GM23338 (cell line): ENCODE measurements around the gene STAT3. TPM values are rescaled to one million over a fixed set of nuclear protein-coding genes. Genes with fewer than 3 reads are reported as not detected.
"Not testable (repeated sequence)": the region's sequence is repeated elsewhere in the genome, so short reads cannot be mapped to it uniquely, and the experiment has no call there.

Source experiments
- ATAC-seq: fragments of 200-7000 bp; cut with Tn5 transposase; 3 replicates; pipeline ENCODE4 v1.9.1; 2020
- DNase-seq: peaks from one replicate; pipeline ENCODE4 v3.0.0-alpha.2; 2015; ENCODE audit warnings: low spot score
- H2AFZ ChIP-seq: fragments of 200-600 bp; sonication (generic); 2 replicates; pipeline ENCODE4 v1.8.0; 2016; ENCODE audit warnings: antibody characterized with exemption, mild to moderate bottlenecking, moderate library complexity
- H3F3A ChIP-seq: fragments of 200-600 bp; sonication (generic); replicated peaks from 2 replicates; pipeline ENCODE4 v1.8.0; 2017; ENCODE audit warnings: antibody characterized with exemption, mixed run types, low read depth
- H3K27ac ChIP-seq: fragments of 200-600 bp; sonication (generic); 2 replicates; pipeline ENCODE4 v1.6.1; 2016; ENCODE audit warnings: low read depth
- H3K27me3 ChIP-seq: fragments of 200-600 bp; sonication (generic); 2 replicates; pipeline ENCODE4 v1.8.0; 2016; ENCODE audit warnings: mild to moderate bottlenecking, mixed run types, moderate library complexity; ENCODE audit not compliant: insufficient read depth
- H3K36me3 ChIP-seq: fragments of 200-600 bp; sonication (generic); 2 replicates; pipeline ENCODE4 v1.8.0; 2016; ENCODE audit warnings: mild to moderate bottlenecking; ENCODE audit not compliant: insufficient read depth
- H3K4me1 ChIP-seq: fragments of 200-600 bp; sonication (generic); 2 replicates; pipeline ENCODE4 v1.8.0; 2016; ENCODE audit warnings: mild to moderate bottlenecking, moderate library complexity; ENCODE audit not compliant: insufficient read depth
- H3K4me2 ChIP-seq: fragments of 200-600 bp; sonication (generic); 2 replicates; pipeline ENCODE4 v1.7.1; 2017; ENCODE audit warnings: mixed run types
- H3K4me3 ChIP-seq: fragments of 200-600 bp; sonication (generic); 2 replicates; pipeline ENCODE4 v1.6.1; 2016; ENCODE audit warnings: mixed run types
- H3K79me2 ChIP-seq: fragments of 200-600 bp; sonication (generic); replicated peaks from 2 replicates; pipeline ENCODE4 v1.8.0; 2017; ENCODE audit warnings: mild to moderate bottlenecking; ENCODE audit not compliant: insufficient read depth
- H3K9me2 ChIP-seq: fragments of 200-600 bp; sonication (generic); 2 replicates; pipeline ENCODE4 v1.8.0; 2017; ENCODE audit not compliant: insufficient read depth
- H4K20me1 ChIP-seq: fragments of 200-600 bp; sonication (generic); replicated peaks from 2 replicates; pipeline ENCODE4 v1.8.0; 2017; ENCODE audit warnings: mild to moderate bottlenecking; ENCODE audit not compliant: insufficient read depth
- H3K27ac Mint-ChIP-seq: 2 replicates; pipeline ENCODE4 v1.8.0; 2020; ENCODE audit warnings: inconsistent platforms, mild to moderate bottlenecking, moderate library complexity, mixed read lengths
- H3K27me3 Mint-ChIP-seq: 3 replicates; pipeline ENCODE4 v1.8.0; 2022; ENCODE audit warnings: low read depth, mild to moderate bottlenecking, moderate library complexity, mixed read lengths, inconsistent platforms; ENCODE audit not compliant: insufficient read depth, poor library complexity
- H3K36me3 Mint-ChIP-seq: 3 replicates; pipeline ENCODE4 v1.8.0; 2021; ENCODE audit warnings: low read depth, mild to moderate bottlenecking, inconsistent platforms, moderate library complexity, mixed read lengths
- H3K4me1 Mint-ChIP-seq: 3 replicates; pipeline ENCODE4 v1.8.0; 2020; ENCODE audit warnings: mild to moderate bottlenecking, inconsistent platforms, mixed read lengths
- H3K4me3 Mint-ChIP-seq: 3 replicates; pipeline ENCODE4 v1.8.0; 2021; ENCODE audit warnings: moderate library complexity, mild to moderate bottlenecking, inconsistent platforms, mixed read lengths
- H3K9me3 Mint-ChIP-seq: 3 replicates; pipeline ENCODE4 v1.8.0; 2020; ENCODE audit warnings: moderate library complexity, mild to moderate bottlenecking, inconsistent platforms, mixed read lengths
- CREB1 ChIP-seq: fragments of 250-450 bp; sonication (Bioruptor Pico); IDR thresholded peaks from 2 replicates; pipeline ENCODE4 v1.5.0; 2020; ENCODE audit warnings: low read depth, mild to moderate bottlenecking, moderate library complexity
- EZH2 ChIP-seq: fragments of 200-600 bp; sonication (generic); IDR thresholded peaks from one replicate; pipeline ENCODE4 v1.8.0; 2017; ENCODE audit warnings: antibody characterized with exemption, mild to moderate bottlenecking, low read depth; ENCODE audit not compliant: unreplicated experiment
- POLR2AphosphoS5 ChIP-seq: IDR thresholded peaks from 2 replicates; pipeline ENCODE4 v1.6.1; 2016; ENCODE audit warnings: antibody characterized with exemption, low read depth
- STAT1 ChIP-seq: IDR thresholded peaks from one replicate; pipeline ENCODE4 v1.6.1; 2016; ENCODE audit warnings: antibody characterized with exemption; ENCODE audit not compliant: unreplicated experiment
- ZNF331 ChIP-seq: fragments of 250-450 bp; sonication (Bioruptor Pico); IDR thresholded peaks from 2 replicates; pipeline ENCODE4 v1.5.0; 2020; ENCODE audit warnings: low read depth, mild to moderate bottlenecking, moderate library complexity
- polyA plus RNA-seq: library from polyadenylated mRNA; unstranded; fragments of >200 nt; fragmentation: Nextera tagmentation; extraction: Ambion mirVana; gene quantifications from 2 replicates; pipeline ENCODE4 v1.2.1, GENCODE V29; 2016
- total RNA-seq: library from RNA; depleted of rRNA; stranded (reverse); fragments of >200 nt; shearing (Covaris generic); gene quantifications from 2 replicates; pipeline ENCODE4 v1.2.3, GENCODE V29; 2014
- TF ChIP-seq, protein P1 (sequence below): IDR thresholded peaks from 2 replicates; pipeline ENCODE4 v1.6.1; 2016; ENCODE audit warnings: antibody characterized with exemption

Gene STAT3
- total and polyA plus RNA-seq, 2 experiments from 2014 or later = 49.5 to 78.0 TPM

DNA sequence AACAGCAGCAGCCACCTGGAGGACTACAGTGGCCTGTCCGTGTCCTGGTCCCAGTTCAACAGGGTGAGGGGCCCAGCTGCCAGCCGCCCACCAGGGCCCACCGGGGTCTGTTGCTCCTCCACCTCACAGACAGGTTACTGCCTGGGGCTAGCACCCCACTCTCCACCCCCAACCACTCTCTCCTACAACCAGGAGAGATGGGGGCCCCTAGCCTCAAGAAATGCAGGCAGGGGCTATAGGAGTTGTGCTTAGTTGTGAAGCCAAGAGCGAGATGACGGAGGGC is 81.9 kb downstream of the STAT3 start (continued):
- TF ChIP-seq, protein P1, sequence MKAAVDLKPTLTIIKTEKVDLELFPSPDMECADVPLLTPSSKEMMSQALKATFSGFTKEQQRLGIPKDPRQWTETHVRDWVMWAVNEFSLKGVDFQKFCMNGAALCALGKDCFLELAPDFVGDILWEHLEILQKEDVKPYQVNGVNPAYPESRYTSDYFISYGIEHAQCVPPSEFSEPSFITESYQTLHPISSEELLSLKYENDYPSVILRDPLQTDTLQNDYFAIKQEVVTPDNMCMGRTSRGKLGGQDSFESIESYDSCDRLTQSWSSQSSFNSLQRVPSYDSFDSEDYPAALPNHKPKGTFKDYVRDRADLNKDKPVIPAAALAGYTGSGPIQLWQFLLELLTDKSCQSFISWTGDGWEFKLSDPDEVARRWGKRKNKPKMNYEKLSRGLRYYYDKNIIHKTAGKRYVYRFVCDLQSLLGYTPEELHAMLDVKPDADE = no peak

DNA sequence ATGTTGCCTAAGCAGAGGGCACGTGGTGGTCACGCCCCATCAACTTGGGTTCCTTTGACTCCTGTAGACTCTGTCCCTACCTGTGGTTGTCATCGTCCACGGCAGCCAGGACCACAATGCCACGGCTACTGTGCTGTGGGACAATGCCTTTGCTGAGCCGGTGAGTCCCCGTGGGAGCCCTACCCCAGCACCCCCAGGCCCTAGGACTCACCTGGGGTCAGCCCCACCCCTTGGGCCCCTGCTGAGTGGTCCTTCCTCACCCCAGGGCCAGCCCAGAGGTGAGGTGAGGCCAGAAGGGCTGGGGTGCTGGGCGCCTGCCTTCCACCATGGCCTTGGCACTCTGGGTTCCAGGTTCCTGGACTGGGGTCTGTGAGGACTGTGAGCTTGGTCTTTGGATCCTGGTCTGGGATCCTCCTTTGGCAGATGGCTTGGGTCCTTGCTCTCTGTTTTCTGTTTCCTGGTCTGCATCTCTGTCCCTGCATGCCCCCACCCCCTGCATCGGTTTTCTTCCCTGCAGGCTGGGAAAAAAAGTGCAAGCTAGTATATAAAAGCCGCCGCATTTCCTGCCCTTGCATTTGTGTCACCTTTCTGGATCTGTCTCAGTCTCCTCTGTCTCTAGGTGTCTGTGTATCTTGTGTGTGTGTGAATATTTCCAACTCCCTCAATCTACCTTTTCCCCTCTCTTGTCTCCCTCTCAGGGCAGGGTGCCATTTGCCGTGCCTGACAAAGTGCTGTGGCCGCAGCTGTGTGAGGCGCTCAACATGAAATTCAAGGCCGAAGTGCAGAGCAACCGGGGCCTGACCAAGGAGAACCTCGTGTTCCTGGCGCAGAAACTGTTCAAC is 82.5 kb downstream of the STAT3 start:
- Histone ChIP-seq H3K79me2 (no peaks in the 10 kb centered on the region), H3K4me3 (no peak overlapping the region), H3F3A (no peaks in the 10 kb centered on the region; the same call in 1 of the 2 replicates), H3K9me2 (no peaks in the 10 kb centered on the region), H4K20me1 (no peaks in the 10 kb centered on the region), H3K27ac (no peak overlapping the region), H3K36me3 (no peaks in the 10 kb centered on the region), H3K4me1 (peaks cover 2% of the 10 kb centered on the region), H3K27me3 (no peaks in the 10 kb centered on the region), H3K4me2 (no peak overlapping the region), H2AFZ (no peak overlapping the region)
- DNase-seq = peak; percentile 39
- Mint-ChIP-seq H3K27ac (no peak overlapping the region), H3K9me3 (no peaks in the 10 kb centered on the region), H3K4me3 (no peak overlapping the region), H3K36me3 (no peaks in the 10 kb centered on the region; the same call in 2 of the 3 replicates), H3K4me1 (peaks cover 15% of the 10 kb centered on the region), H3K27me3 (peaks cover 26% of the 10 kb centered on the region)
- no peak for TF ChIP-seq POLR2AphosphoS5
- no peak for TF ChIP-seq ZNF331 (CRISPR knock-in tag)
- ATAC-seq = no peak

DNA sequence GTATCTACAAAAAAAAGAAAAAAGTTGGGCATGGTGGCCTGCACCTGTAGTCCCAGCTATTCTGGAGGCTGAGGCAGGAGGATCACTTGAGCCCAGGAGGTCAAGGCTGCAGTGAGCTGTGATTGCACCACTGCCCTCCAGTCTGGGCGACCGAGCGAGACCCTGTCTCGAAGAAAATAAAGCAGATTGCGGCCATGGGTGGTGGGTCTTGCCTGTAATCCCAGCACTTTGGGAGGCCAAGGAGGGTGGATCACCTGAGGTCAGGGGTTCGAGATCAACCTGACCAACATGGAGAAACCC is 83.3 kb downstream of the STAT3 start:
- H3K79me2 ChIP-seq, H3K36me3 ChIP-seq, H3K4me2 ChIP-seq, H3K27me3 ChIP-seq, DNase-seq, H3K27ac ChIP-seq, H3F3A ChIP-seq, H3K36me3 Mint-ChIP-seq, H3K4me1 Mint-ChIP-seq, H3K4me1 ChIP-seq, ATAC-seq, H3K27ac Mint-ChIP-seq, H2AFZ ChIP-seq, H3K4me3 ChIP-seq, H3K9me2 ChIP-seq, H3K4me3 Mint-ChIP-seq, H3K9me3 Mint-ChIP-seq, H4K20me1 ChIP-seq: not testable (repeated sequence)
- peaks cover 23% of the 10 kb centered on the region for H3K27me3 Mint-ChIP-seq

DNA sequence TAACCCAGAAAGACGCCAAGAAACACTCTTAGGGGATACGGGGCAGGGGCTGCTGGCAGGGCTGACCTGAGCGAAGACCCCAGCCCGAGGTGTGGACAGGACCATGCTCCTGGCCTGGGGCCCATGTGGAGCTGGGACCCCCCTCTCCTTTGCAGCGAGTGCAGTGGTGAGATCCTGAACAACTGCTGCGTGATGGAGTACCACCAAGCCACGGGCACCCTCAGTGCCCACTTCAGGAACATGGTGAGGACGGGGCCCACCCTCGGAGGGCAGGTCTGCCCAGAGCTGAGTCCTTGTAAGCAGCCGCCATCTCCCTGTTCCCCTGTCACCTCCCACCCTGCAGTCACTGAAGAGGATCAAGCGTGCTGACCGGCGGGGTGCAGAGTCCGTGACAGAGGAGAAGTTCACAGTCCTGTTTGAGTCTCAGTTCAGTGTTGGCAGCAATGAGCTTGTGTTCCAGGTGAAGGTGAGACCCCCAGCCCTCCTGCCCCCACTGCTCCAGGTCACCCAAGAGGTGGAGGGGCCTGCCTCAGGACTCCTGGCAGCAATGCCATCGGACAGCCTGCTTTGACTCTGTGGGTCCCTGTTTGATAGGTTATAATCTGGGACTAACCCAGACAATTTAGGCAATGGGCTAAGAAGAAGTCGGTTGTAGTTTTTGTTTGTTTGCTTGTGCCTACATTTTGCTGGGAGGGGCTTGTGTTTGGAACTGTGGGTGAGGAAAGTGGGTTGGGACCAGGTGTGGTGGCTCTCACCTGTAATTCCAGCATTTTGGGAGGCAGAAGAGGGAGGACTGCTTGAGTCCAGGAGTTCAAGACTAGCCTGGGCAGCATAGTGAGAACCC is 83.8 kb downstream of the STAT3 start:
- Histone ChIP-seq H3K27me3 (no peaks in the 10 kb centered on the region), H3K4me3 (no peak overlapping the region), H3K79me2 (no peaks in the 10 kb centered on the region), H3K27ac (no peak overlapping the region), H3K9me2 (no peaks in the 10 kb centered on the region), H3K4me2 (no peak overlapping the region), H3K4me1 (no peaks in the 10 kb centered on the region), H3F3A (no peaks in the 10 kb centered on the region), H3K36me3 (no peaks in the 10 kb centered on the region), H4K20me1 (no peaks in the 10 kb centered on the region), H2AFZ (no peak overlapping the region)
- ATAC-seq = no peak
- H3K27me3 Mint-ChIP-seq = peaks cover 23% of the 10 kb centered on the region
- no peak for DNase-seq
- no peak overlapping the region for H3K27ac Mint-ChIP-seq
- H3K4me3 Mint-ChIP-seq = no peak overlapping the region
- no peaks in the 10 kb centered on the region for H3K9me3 Mint-ChIP-seq
- TF ChIP-seq EZH2 (no peak), POLR2AphosphoS5 (no peak), STAT1 (no peak), CREB1 (no peak)
- peaks cover 6% of the 10 kb centered on the region; the same call in 2 of the 3 replicates for H3K4me1 Mint-ChIP-seq
- H3K36me3 Mint-ChIP-seq = no peaks in the 10 kb centered on the region; the same call in 2 of the 3 replicates
